Caco-2 (cell line): Measurements from ENCODE around the gene PAFAH1B2. TPM values are rescaled to one million over a fixed set of nuclear protein-coding genes. Genes with fewer than 3 reads are reported as not detected.

Experiments used
- BruUV-seq: library from RNA; stranded (reverse); fragments of 400-500 nt; replicated peaks from 2 replicates; lab custom pipeline; 2021; lab: Mats Ljungman, UMichigan
- CTCF ChIA-PET: fragments of 300-600 bp; sonication (Branson Sonifier 250); formaldehyde crosslinking; loops from one replicate; lab custom pipeline; 2022; ENCODE audit warnings: antibody characterized with exemption; lab: Charles Lee
- POLR2A ChIA-PET: fragments of 300-600 bp; sonication (Branson Sonifier 250); formaldehyde crosslinking; loops from one replicate; lab custom pipeline; 2022; ENCODE audit warnings: antibody characterized with exemption; lab: Charles Lee
- DNase-seq, 2 experiments: peaks; one replicate each; pipeline versions ENCODE4 v3.0.0 to v3.0.0-alpha.2; 2020 to 2022
- H3K27me3 ChIP-seq: replicated peaks from 2 replicates; pipeline ENCODE4 v1.6.0; 2011; ENCODE audit warnings: low read length; ENCODE audit not compliant: control insufficient read depth, insufficient read depth
- H3K36me3 ChIP-seq: 2 replicates; pipeline ENCODE4 v1.5.1; 2011; ENCODE audit warnings: low read length; ENCODE audit not compliant: control insufficient read depth, insufficient read depth
- H3K4me1 ChIP-seq: fragments of 250-450 bp; sonication (Bioruptor Pico); 2 replicates; pipeline ENCODE4 v1.5.1; 2020; ENCODE audit warnings: mild to moderate bottlenecking
- H3K4me3 ChIP-seq: 2 replicates; pipeline ENCODE4 v1.5.1; 2011; ENCODE audit warnings: low read depth, mild to moderate bottlenecking, control low read depth, low read length
- H3K9me3 ChIP-seq: fragments of 250-450 bp; sonication (Bioruptor Pico); 2 replicates; pipeline ENCODE4 v1.5.1; 2020; ENCODE audit warnings: mild to moderate bottlenecking, moderate library complexity
- H3K27ac Mint-ChIP-seq: one replicate; pipeline ENCODE4 v1.8.0; 2022; ENCODE audit warnings: mixed read lengths; ENCODE audit not compliant: unreplicated experiment
- H3K27me3 Mint-ChIP-seq: one replicate; pipeline ENCODE4 v1.8.0; 2022; ENCODE audit warnings: mixed read lengths; ENCODE audit not compliant: insufficient read depth, unreplicated experiment
- H3K36me3 Mint-ChIP-seq: one replicate; pipeline ENCODE4 v1.8.0; 2022; ENCODE audit warnings: mild to moderate bottlenecking, mixed read lengths; ENCODE audit not compliant: insufficient read depth, unreplicated experiment
- H3K4me1 Mint-ChIP-seq: one replicate; pipeline ENCODE4 v1.8.0; 2022; ENCODE audit warnings: low read depth, mixed read lengths; ENCODE audit not compliant: unreplicated experiment
- H3K4me3 Mint-ChIP-seq: one replicate; pipeline ENCODE4 v1.8.0; 2022; ENCODE audit warnings: mild to moderate bottlenecking, moderate library complexity, mixed read lengths; ENCODE audit not compliant: unreplicated experiment
- H3K9me3 Mint-ChIP-seq: one replicate; pipeline ENCODE4 v1.8.0; 2022; ENCODE audit warnings: mixed read lengths; ENCODE audit not compliant: unreplicated experiment
- CTCF ChIP-seq, 2 experiments: fragments of 200-600 bp in 1 of 2; IDR thresholded peaks; 1 replicate in 1 of 2; 2 replicates in 1 of 2; pipeline versions ENCODE4 v1.5.1 to v1.8.0; 2011 to 2022; ENCODE audit warnings: antibody characterized with exemption in 1 of 2, control low read depth in 1 of 2, inconsistent platforms in 1 of 2, low read depth in 1 of 2, low read length in 1 of 2, mild to moderate bottlenecking in 1 of 2, moderate library complexity in 1 of 2; ENCODE audit not compliant: insufficient read depth in 1 of 2, severe bottlenecking in 1 of 2, unreplicated experiment in 1 of 2
- intact Hi-C: fragments of 100-400 bp; cut with micrococcal nuclease; formaldehyde crosslinking; loops from one replicate; pipeline ENCODE4 v1.10.0; 2022; ENCODE audit not compliant: unreplicated experiment
- total RNA-seq: library from RNA; stranded (reverse); gene quantifications from 2 replicates; pipeline ENCODE4 v1.2.3, GENCODE V29; 2022

Gene PAFAH1B2
- total RNA-seq, 1 experiment from 2014 or later, result 167 TPM

- no TSS peak for BruUV-seq
- no peaks in the 10 kb centered on the region for H3K36me3 ChIP-seq
- H3K9me3 Mint-ChIP-seq, result no peaks in the 10 kb centered on the region
- peaks cover 34% of the 10 kb centered on the region for H3K4me1 Mint-ChIP-seq
- H3K4me1 ChIP-seq, result peaks cover 37% of the 10 kb centered on the region
- DNase-seq, result no peak
- H3K36me3 Mint-ChIP-seq, result peaks cover 55% of the 10 kb centered on the region
- ChIA-PET POLR2A (no interaction called here), CTCF (interaction anchor here (0.5 kb wide), 1 partner anchor 15 kb away, joined by 3 read pairs; no protein-coding TSS in a partner anchor)
- no peaks in the 10 kb centered on the region for H3K9me3 ChIP-seq
- H3K27ac Mint-ChIP-seq, result peak overlapping the region; percentile 86
- H3K27me3 Mint-ChIP-seq, result no peaks in the 10 kb centered on the region
- TF ChIP-seq CTCF (IDR thresholded peaks at IDR 0.05; ENCODE audit: insufficient read depth in 1 of 2, low read depth in 1 of 2, low read length in 1 of 2, severe bottlenecking in 1 of 2, unreplicated experiment in 1 of 2), result no peak
- H3K27me3 ChIP-seq, result no peaks in the 10 kb centered on the region
- no peak overlapping the region for H3K4me3 ChIP-seq
- intact Hi-C loops, result no loop called here
- H3K4me3 Mint-ChIP-seq, result peak overlapping the region; percentile 72
These were observed 56.9 kb downstream of the PAFAH1B2 start for GRCh38 chr11:117200813-117201657.

GRCh38 chr11:117201658-117202305 lies 57.7 kb downstream of the PAFAH1B2 start:
- Mint-ChIP-seq H3K27ac (peak overlapping the region; percentile 86), H3K36me3 (peaks cover 59% of the 10 kb centered on the region), H3K9me3 (no peaks in the 10 kb centered on the region), H3K27me3 (no peaks in the 10 kb centered on the region), H3K4me3 (no peak overlapping the region), H3K4me1 (peaks cover 34% of the 10 kb centered on the region)
- BruUV-seq, result no TSS peak
- no peaks in the 10 kb centered on the region for H3K27me3 ChIP-seq
- H3K4me1 ChIP-seq, result peaks cover 37% of the 10 kb centered on the region
- no peak for DNase-seq
- intact Hi-C loops, result no loop called here
- no peaks in the 10 kb centered on the region for H3K9me3 ChIP-seq
- ChIA-PET POLR2A (no interaction called here), CTCF (no interaction called here)
- no peaks in the 10 kb centered on the region for H3K36me3 ChIP-seq
- H3K4me3 ChIP-seq, result no peak overlapping the region
- no peak for TF ChIP-seq CTCF (IDR thresholded peaks at IDR 0.05; ENCODE audit: insufficient read depth in 1 of 2, low read depth in 1 of 2, low read length in 1 of 2, severe bottlenecking in 1 of 2, unreplicated experiment in 1 of 2)

- Histone ChIP-seq H3K36me3 (no peaks in the 10 kb centered on the region), H3K27me3 (no peaks in the 10 kb centered on the region), H3K4me1 (peaks cover 30% of the 10 kb centered on the region), H3K9me3 (no peaks in the 10 kb centered on the region), H3K4me3 (no peak overlapping the region)
- no peaks in the 10 kb centered on the region for H3K9me3 Mint-ChIP-seq
- intact Hi-C loops, result no loop called here
- peaks cover 31% of the 10 kb centered on the region for H3K4me1 Mint-ChIP-seq
- H3K36me3 Mint-ChIP-seq, result peaks cover 55% of the 10 kb centered on the region
- BruUV-seq, result no TSS peak
- POLR2A ChIA-PET, result interaction anchor here (1.3 to 1.4 kb wide), 2 partner anchors 10 to 24 kb away, joined by 3 to 6 read pairs; partner anchors contain the start of gene SIDT2
- H3K4me3 Mint-ChIP-seq, result no peak overlapping the region
- no peak for DNase-seq
- TF ChIP-seq CTCF (IDR thresholded peaks at IDR 0.05; ENCODE audit: insufficient read depth in 1 of 2, low read depth in 1 of 2, low read length in 1 of 2, severe bottlenecking in 1 of 2, unreplicated experiment in 1 of 2), result no peak
- H3K27me3 Mint-ChIP-seq, result no peaks in the 10 kb centered on the region
- CTCF ChIA-PET, result no interaction called here
- peak overlapping the region; percentile 54 for H3K27ac Mint-ChIP-seq
These were observed 58.4 kb downstream of the PAFAH1B2 start for GRCh38 chr11:117202386-117203068.
